HG02970 (cell line): Measurements from ENCODE around the gene DMPK.
"Not testable (repeated sequence)": the region's sequence is repeated elsewhere in the genome, so short reads cannot be mapped to it uniquely, and the experiment has no call there.

Experiments used
- ATAC-seq: cut with Tn5 transposase; IDR thresholded peaks from one replicate; pipeline ENCODE4 v1.9.1; 2021; ENCODE audit warnings: mild to moderate bottlenecking, moderate library complexity, moderate number of reproducible peaks; ENCODE audit not compliant: unreplicated experiment, low FRiP score

DMPK gene

DNA sequence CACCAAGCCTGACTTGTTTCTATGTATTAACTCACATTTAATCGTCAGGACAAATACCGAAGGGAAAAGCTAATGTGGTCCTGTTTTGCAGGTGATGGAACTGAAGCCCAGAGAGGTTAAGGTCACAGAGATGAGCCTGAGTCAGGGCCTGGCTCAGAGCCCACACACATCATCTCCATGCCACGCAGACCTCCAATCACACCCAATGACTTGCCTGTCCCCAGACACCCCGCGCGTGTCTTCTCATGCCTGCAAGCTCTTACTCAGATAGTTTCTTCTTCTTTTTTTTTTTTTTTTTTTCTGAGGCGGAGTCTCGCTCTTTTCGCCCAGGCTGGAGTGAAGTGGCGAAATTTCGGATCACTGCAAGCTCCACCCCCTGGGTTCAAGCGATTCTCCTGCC, 29.7 kb downstream of the DMPK start:
- ATAC-seq: no peak

DNA sequence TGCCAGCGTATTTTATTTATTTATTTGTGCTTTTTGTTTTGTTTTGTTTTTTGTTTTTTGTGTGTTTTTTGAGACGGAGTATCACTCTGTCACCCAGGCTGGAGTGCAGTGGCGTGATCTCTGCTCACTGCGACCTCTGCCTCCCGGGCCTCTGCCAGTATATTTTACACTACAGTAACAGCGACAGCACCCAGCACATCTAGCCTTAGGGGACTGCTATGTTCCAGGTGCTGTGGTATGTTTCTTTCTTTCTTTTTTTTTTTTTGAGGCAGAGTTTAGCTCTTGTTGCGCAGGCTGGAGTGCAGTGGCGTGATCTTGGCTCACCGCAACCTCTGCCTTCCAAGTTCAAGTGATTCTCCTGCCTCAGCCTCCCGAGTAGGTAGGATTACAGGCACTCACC, 30.8 kb downstream of the DMPK start:
- ATAC-seq: not testable (repeated sequence)

DNA sequence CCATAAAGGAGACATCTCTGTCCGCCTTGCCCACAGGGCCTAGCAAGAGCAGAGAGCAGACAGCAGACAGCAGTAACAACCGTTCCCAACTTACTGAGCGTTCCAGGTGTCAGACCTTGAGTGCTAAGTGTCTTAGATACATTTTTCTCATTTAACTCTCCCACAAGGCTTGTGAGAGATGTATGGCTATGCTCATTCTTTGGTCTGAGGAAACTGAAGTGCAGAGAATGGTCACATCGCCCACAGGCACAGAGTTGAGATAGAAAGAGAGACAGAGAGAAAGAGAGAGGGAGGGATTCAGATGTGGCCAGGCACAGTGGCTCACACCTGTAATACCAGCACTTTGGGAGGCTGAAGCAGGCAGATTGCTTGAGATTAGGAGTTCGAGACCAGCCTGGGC, 34.8 kb downstream of the DMPK start:
- ATAC-seq: no peak

DNA sequence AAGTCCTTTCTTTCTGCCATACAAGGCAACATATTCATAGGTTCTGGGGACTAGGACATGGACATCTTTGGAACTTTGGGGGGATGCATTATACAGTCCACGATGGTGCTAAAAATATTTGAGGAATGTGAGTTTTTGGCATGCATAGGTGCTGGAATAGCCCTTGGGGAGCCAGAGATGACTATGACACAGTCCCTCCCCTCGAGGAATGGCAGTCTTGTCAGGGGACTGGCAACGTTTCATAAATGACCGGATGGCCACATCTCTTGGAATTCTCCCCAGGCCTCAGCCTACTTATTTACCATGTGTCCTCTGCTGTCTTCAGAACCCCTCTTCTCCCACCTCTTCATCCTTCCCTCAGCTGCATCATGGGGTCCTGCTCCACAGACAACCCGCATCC, 35.4 kb downstream of the DMPK start:
- no peak for ATAC-seq

DNA sequence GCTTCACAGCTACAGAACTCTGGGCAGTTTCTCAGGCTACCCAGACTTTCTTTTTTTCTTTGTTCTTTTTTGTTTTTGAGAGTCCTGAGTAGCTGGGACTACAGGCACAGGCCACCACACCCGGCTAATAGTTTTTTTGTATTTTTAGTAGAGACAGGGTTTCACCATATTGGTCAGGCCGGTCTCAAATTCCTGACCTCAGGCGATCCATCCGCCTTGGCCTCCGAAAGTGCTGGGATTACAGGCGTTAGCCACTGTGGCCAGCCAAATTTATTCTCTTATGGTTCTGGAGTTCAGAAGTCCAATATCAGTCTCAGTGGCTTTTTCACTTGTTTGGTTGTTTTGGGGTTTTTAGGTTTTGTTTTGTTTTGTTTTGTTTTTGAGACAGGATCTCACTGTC, 36.7 kb downstream of the DMPK start:
- ATAC-seq: no peak

DNA sequence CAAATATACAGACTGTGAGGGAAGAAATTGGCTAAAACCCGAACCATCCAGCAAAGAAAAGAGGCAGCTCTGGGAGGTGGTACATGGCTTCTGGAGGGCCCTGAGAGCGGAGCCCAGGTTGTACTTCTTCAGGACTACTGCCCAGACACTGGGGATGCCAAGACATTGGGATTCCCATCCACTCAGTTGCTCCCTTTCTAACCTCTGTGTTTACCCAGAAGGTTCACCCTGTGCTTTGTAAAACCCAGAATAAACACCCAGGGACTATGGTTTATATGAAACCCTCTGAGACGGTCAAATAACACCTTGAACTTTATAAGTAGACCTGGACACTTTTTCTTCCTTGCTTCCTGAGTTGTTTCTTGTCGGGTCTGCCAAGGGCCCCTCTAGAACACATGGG, 39.3 kb downstream of the DMPK start:
- no peak for ATAC-seq

DNA sequence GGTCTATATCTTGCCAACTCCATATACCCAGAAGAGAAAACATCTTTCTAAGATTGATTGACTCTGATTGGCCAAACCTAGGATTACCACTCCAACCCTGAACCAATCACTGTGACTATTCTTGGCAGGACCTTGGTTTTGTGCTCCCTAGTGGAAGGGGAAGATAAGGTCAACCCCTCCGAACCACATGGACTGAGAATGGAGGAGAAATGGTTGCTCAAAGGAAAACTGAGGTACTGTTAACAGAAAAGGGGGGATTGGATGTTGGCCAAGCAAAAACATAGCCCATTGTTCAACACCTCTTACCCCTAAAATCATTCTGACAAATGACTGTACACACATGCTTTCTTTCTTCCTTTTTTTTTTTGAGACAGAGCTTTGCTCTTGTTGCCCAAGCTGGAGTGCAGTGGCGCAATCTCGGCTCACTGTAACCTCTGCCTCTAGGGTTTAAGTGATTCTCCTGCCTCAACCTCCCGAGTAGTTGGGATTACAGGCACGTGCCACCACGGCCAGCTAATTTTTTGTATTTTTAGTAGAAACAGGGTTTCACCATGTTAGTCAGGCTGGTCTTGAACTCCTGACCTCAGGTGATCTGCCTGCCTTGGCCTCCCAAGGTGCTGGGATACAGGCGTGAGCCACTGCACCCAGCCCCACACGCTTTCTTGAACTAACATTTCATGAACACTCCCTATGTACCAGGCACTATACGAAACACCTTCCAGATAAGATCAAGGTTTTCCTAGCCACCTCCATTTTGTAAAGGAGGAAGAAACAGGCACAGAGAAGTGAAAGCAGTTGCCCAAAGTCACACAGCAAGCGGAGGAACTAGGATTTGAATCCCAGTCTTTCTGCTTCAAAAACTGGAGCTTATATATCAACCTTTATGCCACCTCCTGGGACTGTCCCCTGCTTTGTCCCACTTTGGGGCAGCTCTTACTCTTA, 42.5 kb downstream of the DMPK start:
- no peak for ATAC-seq

DNA sequence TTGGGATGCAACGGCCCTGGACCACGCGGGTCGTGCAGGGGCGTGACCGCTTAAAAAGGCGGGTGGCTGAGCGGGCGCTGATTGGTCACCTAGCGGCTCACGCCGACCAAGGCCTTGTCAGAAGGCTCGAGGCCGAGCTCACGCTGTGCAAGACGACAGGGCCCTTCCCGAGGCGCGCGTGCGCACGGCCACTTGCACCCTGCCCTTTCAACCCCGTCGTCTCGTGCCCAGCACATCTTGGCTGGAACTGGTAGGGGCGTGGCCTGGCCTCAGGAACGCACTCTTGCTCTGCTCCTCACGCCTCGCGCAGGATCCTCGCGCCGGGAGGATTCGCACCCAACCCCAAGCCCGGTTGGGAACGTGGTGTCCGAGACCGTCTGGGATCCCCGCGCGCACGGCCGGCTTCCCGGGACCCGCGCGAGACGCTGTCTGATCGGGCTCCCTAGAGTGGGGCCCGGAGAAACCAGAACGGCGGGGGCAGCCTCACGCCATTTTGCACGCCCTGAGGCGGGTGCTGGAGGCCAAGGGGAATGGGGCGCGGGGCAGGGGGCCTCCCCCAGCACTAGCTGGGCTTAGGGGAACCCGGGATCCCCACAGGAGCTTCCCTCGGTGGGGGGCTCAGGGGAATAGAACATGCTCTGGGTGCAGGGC, 49.0 kb downstream of the DMPK start, which contains the start of gene MEIOSIN:
MEIOSIN (plus strand) TSS at position 280 of the 651 bp plus-strand sequence. CDS start 1,938 bp downstream, outside the sequence.
- no peak for ATAC-seq

DNA sequence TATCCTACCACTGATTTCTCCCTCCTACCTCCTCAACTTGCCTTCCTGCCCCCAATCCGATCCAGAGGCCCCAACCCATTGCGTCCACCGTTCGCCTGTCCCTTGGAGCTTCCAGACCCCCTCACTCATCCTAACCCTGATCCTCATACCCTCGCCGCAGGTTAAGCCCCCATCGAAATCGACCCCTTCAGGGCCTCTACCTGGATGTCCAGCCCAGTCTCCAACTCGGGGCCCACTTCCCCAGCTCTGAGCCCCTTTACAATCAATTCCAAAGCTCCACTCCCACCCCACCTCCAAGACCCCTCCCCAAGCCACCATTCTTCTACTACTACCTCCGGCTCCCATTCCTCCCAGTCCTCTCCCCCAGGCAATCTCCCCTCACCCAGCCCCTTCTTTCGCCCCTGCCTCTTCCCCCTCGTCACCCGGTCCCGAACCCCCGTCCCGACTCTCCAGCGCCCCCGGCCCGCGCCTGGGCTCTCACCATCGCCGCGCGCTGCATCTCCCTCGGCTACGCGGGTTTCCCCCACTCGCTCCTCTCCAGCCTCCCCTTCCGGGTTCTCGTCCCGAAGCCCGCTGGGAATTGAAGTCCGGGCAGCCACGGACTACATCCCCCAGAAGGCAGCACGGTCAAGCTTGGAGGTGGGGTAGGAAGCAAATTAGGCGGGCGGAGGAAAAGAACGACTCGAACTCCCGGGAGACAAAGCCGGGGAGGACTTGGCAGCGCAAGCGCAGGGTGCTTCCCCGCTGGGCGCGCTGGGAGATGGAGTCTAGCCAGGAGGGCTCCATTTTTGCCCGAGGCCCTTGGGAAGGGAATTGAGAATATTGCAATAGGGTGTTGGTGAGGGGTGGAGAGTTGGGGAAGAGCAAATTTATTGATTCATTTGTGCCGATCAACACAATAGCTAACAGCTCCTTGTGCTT, 51.7 kb downstream of the DMPK start, which contains the start of gene FBXO46:
FBXO46 (minus strand) TSS at position 529 of the 921 bp plus-strand sequence. CDS start 17,401 bp downstream, outside the sequence.
- peak; percentile 91 for ATAC-seq

DNA sequence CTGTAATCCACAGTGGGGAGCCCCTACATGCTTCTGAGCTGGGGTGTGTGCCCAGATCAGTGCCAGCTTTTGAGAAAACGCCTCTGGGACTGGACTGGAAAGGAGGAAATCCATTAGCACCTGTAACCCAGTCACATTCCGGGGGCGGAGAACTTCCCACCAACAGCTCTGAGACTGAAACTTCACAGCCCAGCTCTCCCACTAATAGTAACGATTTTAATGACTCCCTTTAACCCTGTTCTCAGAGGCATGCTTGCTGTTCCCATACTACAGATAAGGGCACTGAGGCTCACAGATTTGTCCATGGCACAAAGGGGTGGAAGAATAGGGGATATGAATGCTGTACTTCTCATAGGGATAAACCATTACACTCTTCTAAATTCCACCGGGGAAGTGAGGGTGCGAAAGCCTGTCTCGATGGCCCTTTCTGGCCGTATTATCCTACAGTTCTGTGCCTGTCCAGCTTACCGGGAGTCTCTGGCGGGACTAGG, 52.4 kb downstream of the DMPK start:
- no peak for ATAC-seq

DNA sequence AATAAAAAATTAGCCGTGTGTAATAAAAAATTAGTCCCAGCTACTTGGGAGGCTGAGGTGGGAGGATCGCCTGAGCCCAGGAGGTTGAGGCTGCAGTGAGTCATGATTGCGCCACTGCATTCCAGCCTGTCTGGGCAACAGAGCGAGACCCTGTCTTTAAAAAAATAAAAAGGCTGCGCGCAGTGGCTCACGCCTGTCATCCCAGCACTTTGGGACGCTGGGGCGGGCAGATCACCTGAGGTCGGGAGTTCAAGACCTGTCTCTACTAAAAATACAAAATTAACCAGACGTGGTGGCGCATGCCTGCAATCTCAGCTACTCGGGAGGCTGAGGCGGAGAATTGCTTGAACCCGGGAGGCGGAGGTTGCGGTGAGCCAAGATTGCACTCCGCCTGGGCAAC, 53.6 kb downstream of the DMPK start:
- ATAC-seq: not testable (repeated sequence)

DNA sequence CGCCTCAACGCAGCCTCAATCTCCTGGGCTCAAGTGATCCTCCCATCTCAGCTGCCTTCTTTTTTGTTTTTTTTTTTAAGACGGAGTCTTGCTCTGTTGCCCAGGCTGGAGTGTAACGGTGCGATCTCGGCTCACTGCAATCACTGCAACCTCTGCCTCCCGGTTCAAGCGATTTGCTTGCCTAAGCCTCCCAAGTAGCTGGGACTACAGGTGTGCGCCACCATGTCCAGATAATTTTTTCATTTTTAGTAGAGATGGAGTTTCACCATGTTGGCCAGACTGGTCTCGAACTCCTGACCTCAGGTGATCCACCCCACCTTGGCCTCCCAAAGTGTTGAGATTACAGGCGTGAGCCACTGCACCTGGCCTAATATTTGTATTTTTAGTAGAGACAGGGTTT, 62.2 kb downstream of the DMPK start:
- ATAC-seq: not testable (repeated sequence)
